Stimulated activated CD4-positive, alpha-beta T cell treated with anti-CD3 and anti-CD28 coated beads, Interleukin-2, amount 100 ng/mL, for 48 hours (primary cell): ENCODE measurements around the gene BRD7.

Source experiments
- DNase-seq, 2 donors: peaks; one replicate each; pipeline ENCODE4 v3.0.0-alpha.2; 2020

The BRD7 gene

DNA sequence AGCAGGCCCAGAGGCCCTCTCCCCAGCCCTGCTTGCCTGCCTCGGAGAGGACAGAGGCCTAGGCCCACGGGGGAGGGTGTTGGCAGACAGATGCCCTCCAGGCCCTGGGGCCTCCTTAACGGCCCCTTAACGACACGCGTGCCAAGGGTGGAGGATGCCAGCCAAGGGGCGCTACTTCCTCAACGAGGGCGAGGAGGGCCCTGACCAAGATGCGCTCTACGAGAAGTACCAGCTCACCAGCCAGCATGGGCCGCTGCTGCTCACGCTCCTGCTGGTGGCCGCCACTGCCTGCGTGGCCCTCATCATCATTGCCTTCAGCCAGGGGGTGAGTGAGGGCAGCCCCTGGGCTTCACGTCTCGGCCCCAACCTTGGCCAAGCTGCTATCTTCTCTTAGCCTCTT is 80.8 kb downstream of the BRD7 start:
- DNase-seq, result no peak

DNA sequence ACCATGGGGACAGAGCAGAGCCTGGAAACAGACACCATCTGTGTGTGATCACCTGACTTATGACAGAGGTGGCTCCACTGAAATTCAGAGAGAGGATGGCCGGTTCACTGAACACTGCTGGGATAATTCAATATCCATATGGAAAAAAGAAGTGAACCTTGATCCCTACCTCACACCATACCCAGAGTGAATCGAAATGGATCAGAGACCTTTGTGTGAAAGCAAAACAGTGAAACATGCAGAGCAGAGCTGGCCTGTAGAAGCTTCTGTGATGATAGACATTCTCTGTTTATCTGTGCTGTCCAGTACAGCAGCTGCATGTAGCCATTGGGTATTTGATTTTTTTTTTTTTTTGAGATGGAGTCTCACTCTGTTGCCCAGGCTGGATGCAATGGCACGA is 82.1 kb downstream of the BRD7 start:
- no peak for DNase-seq

DNA sequence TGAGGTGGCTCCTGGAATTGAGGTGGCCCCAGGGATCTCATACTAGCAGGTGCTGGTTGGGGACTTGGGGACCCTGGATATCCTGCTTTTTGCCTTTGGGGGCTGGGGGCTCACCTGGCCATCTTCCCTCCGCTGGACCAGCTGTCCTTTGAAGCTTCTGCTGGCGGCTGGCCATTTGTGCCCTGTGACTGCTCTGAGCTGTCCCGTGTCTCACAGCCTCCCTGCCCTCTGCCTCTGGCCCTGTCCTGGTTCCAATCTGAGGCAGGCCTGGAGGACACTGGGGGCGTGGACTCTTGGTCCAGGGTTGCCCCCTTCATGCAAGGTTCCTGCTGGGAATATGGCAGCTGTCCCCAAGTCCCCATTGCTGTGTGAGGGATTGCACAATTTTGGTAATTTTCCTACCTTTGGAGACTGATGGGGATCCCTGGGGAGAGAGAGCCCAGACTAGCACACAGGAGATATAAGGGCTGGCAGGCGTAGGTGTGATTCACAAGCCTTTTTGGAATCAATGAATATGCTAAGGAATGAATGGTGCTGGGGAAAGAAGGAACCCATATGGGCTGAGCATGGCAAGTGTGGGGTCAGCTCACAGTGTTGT is 83.3 kb downstream of the BRD7 start:
- DNase-seq, result no peak

DNA sequence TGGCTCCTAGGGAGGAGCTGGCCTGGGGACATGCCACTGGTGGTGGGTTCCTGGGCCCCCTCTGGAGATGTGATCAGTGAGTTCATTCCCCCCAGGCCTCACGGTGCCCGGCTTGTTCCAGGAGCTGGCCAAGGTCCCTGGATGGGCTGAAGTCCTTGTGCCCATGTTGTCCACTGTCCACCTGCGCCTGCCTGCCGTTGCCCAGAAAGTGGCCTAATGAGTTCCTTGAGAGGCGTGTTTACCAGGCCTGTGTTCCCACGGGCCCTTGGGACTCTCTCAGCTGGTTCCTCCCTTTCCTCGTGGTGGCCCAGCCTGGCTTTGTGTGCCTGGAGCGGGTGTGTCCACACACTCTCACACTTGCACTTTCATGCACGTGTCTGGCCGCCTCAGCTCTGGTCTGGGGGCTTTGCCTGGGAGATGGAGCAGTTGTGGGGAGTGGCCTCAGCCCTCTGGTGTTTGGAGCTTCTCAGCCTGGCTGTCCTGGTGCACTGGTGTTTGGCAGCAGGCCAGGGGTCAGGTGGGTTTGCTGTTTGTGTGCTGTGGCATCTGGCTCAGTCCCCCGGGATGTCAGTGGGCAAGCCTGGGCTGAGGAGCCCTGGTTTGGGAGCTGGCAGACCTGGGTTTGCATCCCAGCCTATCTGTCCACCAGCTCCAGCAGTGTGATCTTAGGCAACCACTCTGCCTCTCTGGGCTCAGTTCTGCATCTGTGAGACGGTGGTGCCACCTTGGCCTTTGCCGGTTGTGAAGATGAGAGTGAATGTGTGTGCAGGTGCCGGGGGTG is 84.5 kb downstream of the BRD7 start:
- DNase-seq, result no peak

DNA sequence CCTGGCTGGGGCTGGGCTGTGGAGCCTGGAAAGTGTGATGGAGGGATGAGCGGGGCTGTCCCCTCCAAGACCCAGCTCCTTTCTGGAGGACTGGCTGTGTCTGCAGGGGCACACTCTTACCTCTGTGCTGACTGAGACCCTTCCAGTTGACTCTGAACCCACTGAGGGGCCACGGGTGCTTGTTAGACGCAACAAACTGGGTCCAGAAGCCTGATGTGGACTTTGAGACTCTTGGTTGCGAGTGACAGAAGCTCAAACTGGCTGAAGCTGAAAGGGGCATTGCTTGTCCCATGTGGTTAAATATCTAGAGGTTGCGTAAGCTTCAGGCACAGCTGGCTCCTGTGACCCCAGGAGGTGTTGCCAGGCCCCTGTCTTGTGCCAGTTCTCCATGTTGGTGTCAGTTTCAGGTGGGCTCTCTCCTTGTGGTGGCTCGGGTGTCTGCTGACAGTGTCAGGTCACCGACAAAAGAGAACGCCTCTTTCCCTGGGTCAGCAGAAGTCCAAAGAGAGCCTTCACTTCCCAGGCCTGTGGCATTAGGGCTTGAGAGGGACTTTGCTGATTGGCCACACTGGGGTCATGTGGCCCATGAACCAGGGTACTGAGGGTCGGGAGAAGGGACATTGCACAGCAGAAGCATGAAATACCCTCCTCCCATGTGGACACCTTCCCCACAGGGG is 85.7 kb downstream of the BRD7 start:
- DNase-seq, result no peak

DNA sequence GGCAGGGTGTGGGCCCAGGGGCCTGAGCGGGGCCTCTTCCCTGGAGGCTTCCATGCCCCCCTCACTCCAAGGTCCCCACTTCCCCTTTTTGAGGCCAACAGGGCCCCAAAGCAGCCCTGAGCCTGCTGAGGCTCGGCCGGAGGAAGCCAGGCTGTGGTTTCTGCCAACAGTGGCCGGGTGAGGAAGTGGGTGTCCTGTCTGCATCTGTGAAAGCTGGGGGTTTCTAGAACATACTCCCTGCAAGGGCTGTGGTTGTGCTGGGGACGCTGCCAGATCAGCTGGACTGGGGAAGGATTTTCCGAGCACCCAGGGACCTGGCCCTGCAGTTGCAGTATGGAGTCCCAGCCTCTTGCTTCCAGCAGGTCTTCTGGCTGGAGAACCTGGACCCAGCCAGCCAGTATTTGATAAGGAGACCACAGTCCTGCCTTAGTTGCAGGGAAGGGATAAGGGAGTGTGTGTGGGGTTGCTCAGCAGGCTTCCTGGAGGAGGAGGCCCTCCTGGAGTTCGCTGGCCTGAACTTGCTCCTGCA is 86.7 kb downstream of the BRD7 start:
- no peak for DNase-seq

DNA sequence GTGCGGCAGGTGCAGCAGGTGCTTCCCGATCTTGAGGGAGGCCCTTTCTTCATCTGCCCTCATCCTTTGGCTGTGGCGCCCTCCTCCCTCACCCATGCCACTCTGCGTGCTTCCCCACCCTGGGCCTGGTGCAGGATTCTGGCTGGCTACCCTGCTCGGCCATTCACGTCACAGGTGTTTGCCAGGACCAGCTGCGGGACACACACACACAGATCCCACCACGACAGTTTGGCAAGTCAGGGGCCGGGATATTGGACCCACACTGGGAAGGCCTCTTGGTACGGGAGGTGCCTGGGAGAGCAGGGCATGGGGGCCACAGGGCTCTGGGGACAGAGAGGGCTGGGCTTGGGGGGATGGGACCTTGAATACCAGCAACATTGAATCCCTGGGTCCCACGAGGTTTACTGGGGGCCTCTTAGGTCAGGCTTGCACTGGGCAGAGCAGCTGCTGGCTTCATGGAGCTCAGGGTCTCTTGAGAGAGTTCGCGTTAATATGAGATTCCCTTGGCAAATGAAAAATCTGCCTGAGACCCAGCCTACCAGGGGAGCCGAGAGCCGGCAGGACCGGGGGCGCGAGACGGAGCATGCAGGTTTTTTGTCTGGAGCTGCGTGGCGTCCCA is 87.3 kb downstream of the BRD7 start:
- no peak for DNase-seq

DNA sequence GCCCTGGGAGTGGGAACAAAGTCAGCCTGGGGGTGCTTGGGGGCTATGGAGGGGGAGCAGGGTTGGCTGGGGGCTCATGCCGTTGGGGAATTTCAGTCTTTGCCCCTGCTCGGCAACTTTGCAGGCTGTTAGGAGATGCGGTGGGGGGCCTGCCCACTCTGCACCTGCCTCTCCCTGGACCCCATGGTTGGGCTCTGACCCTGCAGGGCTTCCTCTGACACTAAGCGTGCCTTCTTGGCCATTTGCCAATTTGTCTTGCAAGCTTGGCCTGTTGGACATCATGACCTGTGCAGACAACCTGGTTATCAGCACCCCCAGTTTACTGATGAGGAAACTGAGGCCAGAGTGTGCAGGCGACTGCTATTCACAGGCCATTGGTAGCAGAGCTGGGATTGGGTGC is 87.9 kb downstream of the BRD7 start:
- no peak for DNase-seq

DNA sequence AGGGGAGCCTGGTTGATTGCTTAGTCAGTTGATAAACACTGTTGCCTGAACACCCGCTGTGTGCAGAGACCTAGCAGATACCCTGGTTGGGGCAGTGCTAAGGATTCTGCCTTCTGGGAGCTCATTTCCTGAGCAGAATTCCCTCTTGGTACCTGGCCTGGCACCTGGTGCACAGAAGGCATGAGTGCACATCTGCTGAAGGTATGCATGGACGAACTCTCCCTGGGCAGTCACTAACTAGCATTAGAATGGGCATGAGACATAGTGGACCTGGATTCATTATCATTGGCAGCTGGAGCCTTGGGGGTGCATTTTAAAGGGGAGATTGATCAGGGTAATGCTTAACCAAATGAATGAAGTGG is 89.3 kb downstream of the BRD7 start:
- DNase-seq, result no peak

DNA sequence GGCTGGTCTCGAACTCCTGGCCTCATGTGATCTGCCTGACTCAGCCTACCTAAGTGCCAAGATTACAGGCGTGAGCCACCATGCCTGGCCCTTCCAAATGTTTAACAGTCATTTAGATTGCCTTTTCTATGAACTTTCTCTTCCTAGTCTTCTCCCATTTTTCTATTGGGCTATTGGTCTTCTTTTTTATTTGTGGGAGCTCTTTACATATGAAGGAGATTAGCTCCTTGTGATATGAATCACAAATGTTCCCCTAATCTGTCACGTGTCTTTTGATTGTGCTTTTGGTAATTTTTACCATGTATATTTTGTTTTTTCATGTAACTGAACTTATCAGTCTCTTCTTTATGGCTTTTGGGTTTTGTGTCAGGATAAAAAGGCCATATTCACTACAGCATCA is 90.5 kb downstream of the BRD7 start:
- no peak for DNase-seq

DNA sequence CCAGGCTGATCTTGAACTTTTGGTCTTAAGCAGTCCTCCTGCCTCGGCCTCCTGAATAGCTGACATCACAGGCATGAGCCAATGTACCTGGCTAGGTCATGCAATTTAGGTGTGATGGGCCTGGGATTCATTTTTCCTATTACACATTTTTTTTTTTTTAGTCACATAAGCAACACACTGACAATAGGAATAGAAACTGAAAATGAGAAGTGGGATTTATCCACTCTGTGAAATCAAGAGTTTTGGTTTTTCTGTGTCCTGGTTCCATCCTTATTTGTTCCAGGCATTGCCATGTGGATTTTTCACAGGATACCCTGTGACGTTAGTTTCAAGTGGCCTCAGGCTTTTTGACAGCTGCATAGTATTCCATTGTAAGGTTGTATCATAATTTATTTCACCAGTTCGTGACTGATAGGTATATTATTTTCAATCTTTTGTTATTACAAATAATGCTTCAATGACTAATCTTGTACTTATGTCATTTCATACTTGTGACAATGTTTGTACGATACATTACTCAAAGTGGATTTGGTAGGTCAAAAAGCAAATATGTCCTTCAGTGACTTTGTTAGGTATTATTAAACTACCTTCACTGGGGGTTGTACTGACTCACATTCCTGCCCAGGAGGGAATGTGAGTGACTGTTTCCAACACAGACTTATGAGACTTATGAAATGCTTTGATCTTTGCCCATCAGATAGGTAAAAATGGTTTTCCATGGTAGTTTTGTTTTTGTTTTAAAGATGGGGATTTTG is 91.8 kb downstream of the BRD7 start:
- no peak for DNase-seq

DNA sequence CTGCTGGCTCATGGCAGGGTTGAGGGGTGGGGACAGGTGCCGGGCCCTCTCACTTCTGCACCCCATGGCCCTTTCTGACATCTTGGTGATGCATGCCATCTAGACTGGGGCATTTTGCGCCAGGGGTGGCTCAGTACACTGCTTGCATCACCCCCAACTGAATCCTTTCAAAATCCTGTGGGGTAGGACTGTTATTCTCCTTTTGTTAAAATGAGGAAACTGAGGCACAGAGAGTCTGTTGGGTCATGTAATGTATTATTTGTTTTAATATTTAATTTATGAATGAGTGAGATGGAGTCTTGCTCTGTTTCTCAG is 92.5 kb downstream of the BRD7 start:
- DNase-seq, result no peak

DNA sequence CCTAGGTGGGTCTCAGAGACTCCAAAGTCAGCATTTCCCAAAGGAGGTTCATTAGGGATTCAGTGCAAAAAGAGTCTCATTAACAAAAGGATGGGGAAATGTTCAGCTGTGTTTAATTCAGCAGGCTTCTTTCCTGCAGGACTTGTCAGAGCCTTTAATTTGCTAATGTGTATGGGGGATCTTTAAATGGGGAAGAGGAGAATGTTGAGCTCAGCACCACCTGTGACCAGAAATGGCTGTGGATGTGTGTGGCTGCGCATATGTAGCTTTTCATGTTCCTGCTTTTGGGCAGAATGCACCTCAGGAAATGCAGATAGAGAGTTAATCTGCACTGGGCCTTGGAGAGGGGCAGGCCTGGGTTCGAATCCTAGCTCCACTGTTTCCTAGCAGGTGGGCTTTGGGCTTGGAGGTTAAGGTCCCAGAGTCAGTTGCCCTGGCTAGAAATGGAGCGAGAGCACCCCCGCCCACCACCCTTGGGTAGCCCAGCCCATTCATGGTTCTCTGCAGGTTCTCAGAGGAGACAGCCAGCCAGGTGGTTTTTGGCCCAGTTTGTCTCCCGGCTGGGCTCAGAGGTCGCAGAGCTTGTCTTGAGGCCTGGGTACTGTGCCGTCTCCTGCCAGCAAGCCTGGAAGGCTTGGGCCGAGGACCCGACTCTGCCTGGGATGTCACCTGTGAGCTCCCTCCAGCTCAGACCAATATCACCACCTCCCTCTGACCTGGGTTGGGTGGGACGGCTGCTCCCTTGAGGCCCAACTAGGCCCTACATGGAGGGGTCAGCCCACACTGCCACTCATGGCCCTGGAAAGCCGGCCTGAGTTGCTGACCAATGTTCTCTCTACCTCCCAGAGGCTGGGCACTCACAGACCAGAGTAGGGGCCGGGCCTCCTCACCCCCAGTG is 93.1 kb downstream of the BRD7 start:
- no peak for DNase-seq

DNA sequence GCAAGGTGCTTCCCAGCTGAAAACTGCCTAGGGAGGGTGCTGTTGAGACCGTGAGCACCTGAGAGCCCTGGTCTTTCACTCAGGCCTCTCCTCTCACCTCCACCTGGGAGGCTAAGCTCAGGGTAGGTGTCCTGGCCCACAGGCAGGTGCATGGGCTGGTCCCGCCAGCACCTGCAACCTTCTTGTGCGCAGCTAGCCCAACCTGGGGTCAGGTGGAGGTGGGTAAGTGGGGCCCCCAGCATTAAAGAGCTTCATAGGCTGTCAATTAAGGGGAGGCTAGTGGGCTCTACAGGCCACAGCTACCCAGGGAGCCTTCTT is 93.7 kb downstream of the BRD7 start:
- DNase-seq, result no peak

DNA sequence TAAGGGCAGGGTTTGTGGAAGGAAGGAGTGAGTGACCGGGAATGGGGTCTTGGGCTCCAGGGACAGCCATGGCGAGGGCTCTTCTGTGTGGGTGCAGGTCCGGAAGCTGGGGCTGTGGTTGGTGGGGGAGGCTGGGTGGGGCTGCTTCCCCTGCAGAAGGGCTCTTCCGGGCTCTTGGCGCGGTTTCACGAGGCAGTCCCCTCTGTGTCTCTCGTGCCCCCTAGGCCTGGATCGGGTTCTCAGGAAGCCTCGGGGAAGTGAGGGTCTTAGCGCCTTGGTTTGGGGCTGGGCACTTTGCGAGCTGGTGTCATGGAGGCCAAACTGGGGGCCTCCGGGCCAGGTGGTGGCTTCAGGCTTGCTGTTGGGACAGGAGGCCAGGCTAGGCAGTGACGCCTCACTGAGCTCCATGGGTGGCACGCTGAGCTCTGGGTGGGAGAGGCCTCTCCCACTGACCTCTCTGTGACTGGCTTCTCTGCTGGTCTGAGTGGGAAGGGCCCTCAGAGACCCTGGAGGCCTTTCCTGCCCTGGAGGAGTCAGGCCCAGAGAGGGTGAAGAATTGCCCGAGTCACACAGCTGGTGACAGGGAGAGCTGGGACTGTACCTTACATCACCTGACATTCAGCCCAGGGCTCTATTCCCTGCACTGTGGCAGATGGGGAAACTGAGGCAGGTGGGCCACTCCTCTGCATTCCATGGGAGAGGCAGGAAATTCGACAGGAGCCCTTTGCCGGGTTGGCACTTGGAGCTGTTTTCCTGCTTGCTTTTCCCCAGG is 94.3 kb downstream of the BRD7 start:
- DNase-seq, result no peak

DNA sequence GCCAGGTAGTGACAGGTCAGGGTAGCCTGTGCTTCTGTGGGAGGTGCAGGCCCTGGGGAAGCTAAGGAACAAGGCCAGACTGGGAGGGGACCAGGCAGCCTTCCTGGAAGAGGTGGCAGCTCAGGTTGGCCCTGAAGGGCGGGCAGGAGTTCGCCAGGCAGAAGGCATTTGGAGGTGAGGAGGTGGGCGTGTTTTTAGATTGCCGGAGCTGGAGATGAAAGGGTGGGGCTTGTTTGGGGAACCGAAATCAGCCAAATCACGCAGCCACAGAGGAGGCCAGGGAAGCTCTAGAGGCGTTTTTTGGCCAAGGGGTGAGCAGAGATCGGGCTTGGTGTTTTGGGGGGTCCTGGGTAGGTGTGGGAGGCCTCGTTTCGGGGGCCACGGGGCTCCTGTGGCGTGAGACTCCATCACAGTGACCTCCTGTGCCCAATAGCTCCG is 94.9 kb downstream of the BRD7 start:
- no peak for DNase-seq

DNA sequence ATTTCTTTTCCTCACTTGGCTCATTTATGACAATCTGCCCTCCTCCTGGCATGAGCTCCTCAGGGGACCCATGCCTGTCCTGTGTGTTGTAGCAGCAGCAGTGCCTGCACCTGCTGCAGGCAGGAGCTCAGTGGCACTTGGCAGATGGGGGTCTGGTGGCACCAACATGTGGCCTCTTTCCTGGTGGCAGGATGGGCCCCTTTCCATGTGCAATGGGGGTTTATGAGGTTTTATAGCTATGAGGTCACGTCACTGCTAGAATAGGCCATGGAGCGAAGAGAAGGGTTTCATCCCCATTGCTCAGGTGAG is 95.5 kb downstream of the BRD7 start:
- DNase-seq, result no peak

DNA sequence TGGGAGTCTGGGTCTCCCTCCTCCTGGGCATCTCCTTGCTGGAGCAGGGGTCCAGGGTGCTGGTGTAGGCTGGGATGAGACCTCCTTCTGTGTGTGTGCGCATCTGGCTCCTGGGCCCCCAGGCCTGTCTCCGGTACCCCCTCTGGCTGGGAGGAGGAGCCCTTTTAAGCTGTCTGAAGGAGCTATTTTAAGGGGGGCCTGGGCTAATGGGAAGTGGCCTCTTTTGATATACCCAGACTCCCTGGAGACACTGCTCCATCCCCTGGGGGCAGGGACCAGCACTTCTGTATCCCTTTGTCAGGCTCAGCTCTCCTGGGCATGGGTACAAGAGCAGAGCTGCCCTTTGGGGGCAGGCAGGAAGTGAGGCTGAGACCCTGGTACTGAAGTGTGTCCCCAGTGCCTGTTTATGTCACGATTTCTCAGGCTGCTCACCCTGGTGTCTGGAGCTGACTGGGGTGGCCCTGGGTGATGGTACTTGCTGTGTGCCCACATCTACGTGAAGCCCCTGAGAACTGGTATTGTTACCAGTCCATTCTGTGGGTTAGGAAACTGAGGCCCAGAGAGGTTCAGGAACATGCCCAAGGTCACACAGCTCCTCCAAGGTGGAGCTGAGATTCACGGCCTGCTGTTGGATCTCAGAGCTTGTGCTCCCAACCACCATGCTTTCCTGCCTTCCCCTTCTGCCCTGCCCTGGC is 96.0 kb downstream of the BRD7 start:
- DNase-seq, result no peak

DNA sequence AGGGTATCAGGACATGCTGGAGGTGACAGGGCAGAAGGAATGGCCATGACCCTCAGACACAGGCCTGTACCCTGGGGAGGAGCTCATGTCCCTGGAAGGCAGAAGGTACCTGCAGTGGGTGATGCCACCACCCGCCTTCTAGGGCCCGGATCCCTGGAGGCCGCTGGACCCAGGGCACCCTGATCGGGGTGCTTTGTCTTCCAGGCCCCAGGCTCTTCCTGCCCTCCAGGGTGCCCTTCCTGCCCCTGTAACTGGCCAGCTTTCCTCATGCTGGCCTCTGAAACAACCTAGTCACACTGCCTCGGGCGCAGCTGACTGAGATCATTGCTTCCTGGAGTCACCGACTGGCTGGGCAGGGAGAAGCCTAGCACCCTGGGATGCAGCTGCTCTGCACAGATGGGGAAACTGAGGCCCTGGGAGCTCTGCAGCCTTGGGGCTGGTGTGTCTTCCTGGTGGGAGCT is 96.6 kb downstream of the BRD7 start:
- DNase-seq, result no peak

DNA sequence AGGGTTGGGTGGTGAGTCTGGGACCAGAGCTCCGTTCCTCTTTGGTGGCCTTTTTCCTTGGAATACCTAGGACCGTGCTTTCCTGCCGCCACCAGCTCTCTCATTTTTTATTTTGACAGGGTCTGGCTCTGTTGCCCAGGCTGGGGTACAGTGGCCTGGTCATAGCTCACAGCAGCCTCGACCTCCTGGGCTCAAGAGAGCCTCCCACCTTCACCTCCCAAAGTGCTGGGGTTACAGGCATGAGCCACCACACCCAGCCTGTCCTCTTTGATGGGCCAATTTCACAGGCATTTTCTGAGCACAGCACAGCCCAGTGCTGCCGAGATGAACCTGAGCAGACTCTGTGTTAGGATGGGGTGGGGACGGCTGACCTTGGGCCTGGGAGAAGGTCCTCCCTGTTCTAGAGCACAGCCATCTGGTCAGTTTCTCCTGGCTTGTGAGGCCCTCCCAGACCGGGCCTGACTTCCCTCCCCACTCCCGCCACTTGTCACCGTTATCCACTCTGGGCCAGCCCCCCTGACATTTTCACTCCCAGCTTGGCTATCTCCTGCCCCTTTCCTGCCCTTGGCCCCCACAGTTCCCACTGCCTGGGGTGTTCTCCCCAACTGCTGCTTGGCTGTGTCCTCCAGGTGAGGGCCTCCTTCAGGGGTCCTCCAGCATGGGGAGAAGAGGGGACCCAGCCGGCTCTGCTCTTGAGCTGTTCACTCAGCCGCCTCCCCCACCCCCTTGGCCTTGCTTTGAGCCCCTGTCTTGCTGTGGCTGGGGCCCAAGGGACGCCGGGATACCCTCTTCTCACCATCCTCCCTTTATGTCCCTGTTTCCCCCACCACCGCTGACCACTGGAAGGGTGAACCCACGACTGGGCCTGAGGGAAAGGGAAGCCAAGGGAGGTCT is 97.4 kb downstream of the BRD7 start:
- DNase-seq, result no peak
